NCI-H69 (cell line): ENCODE results near the gene FCHSD2.

Source experiments
- DNase-seq: peaks from one replicate; lab custom pipeline; 2025; lab: John Stamatoyannopoulos, UW

FCHSD2 gene

DNA sequence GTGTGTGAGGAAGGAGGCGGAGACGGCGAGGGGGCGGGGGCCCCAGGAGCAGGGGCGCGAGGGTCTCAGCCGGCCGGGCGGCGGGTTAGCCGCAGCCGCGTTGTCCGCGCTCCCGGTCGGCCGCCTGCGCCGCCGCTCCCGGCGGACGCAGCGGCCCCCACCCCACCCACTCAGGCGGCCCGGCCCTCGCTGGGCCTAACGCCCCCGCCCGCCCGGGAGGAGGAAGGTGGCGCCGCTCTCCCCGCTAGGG, at the start of gene FCHSD2:
Gene FCHSD2, minus strand, starts transcription at position 191 of the 250 bp plus-strand sequence. CDS start 441 bp downstream, outside the sequence.
- DNase-seq = no peak

DNA sequence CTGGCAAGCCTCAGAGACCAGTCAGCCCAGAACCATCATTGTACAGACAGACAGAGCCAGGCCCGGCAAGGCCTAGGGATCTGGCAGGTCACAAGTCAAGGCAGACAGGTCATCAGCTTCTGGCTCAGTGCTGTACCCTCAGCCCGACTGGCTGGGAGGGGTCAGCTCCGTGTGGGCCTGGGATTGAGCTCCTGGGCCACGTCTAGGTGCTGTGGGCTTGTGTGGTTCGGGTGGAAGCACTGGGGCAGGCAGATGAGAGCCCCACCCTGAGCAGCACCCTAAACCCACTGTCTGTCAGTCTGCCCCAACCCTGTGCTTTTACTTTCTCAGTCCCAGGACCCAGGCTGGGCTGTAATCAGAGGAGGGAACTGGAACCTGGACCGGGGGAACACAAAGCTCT, 49.0 kb upstream of the FCHSD2 start:
- no peak for DNase-seq

GRCh38 chr11:73190557-73190885, 48.4 kb upstream of the FCHSD2 start:
- no peak for DNase-seq

DNA sequence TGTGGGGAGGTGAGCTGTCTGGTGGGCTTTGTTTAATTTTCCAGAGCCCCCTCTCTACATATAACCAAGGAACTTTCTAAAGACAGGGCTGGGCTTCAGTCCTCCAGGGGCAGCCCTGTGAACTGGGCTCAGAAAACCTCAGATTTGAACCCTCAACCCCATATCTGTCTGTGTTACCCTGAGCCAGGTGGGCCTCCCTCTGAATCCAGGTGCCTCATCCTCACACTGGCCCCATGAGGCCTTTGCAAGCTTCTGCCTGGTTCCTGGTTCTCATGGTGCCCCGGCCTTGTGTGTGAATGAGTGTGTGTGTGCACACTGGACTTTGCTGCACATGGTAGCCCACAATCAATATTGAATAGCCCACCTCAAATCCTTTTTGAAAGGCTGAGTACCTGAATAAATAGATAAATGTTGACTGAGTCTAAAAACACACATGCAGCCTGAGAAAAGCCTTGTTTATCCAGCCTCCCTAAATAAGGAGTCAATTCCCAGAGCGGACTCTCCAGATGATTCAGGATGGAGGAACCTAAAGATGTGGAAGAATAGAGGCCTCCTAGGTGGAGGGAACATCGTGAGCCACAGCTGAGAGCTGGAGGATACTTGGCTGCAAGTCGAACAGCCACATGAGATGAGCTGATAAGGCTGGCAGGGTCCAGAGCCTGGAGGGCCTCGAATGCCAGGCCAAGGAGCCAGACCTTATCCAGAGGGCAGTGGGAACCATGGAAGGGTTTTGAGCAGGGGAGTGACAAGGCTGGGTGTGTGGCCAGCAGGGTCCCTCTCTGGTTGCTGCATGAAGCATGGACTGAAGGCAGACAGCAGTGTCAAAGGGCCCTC, 47.8 kb upstream of the FCHSD2 start:
- DNase-seq = no peak

DNA sequence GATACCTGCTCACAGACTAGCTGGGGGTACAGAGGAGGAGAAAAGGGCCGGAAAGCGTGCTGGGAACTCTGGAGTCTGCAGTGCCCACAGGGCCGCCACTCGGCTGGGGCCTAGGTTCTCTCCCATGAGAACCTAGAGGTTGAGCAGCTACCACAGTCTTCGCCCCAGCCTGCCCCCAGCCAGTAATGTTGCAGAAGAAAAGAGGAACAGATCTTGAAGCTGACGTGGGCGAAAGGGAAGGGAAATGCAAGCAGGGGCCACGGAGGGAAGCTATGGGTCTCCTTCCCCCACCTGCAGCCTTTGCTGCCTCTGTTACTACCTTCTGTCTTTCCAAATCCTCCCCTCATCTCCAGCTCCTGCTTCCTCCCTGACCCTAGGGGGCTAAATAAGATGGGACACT, 47.2 kb upstream of the FCHSD2 start:
- no peak for DNase-seq

GRCh38 chr11:73188301-73188700, 46.2 kb upstream of the FCHSD2 start:
- DNase-seq = no peak

GRCh38 chr11:73187854-73188253, 45.7 kb upstream of the FCHSD2 start:
- DNase-seq = no peak

DNA sequence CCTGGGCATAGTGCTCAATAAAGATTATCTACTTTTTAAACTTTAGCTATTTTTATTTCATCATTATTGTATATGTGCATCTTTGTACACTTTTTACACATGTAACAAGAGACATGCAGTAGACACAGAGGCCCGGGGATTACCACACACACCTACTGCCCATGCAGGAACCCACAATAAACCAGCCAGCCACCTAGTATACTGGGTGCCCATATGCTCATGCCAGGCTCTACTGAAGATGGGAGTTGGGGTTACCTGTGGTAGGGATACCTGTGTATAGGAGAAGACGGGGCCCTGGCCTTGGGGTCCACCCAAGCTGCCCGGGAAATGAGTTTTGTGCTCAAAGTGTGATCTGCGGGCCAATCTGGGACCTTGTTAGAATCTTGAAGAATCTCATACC, 44.8 kb upstream of the FCHSD2 start:
- no peak for DNase-seq

DNA sequence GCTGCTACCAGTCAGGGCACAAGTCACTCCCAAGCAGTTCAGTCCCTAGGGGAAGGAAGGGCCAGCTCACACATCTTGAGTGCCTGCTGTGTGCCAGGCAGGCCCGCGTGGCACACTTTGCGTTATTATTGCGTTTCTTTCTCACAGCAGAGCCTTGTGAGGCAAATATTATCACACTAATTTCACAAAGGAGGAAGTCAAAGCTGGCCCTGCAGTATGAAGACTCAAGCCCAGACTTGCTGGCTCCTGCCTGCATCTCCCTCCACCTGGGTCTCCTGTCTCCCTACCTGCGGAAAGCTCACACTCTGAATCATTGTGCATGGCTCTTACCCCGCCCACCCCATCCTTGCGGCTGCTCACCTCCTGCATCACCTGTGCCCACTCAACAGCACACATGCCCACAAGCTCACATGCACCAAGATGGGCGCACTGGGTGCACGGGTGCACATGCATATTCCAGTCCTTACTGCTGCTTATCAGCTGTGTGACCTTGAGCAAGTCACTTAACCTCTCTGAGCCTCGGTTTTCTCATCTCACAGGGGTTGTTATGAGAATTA, 44.3 kb upstream of the FCHSD2 start:
- DNase-seq = no peak

GRCh38 chr11:73185680-73186293, 43.7 kb upstream of the FCHSD2 start:
- no peak for DNase-seq

- DNase-seq = peak; percentile 79
Measured at GRCh38 chr11:73184953-73185671, 43.0 kb upstream of the FCHSD2 start.

GRCh38 chr11:73182824-73183321, 40.8 kb upstream of the FCHSD2 start:
- DNase-seq = no peak

DNA sequence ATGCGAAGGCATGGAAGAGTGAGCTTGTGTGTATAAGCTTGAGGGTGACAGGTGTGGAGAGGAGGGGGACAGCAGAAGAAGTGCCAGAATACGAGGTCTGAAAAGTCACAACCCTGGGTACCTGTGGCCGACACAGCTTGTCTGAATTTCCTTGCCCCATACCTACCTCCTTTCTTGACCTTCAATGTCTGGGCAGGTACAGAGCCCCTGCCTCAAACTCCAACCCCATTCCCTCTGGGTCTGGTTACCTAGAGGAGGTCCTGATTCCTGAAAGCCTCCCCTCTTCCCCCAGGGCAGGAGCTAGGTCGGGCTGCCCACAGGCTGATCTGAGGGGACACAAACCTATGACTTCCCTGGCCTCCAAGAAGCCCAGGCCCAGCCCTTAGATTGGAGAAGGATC, 36.6 kb upstream of the FCHSD2 start:
- DNase-seq = no peak

DNA sequence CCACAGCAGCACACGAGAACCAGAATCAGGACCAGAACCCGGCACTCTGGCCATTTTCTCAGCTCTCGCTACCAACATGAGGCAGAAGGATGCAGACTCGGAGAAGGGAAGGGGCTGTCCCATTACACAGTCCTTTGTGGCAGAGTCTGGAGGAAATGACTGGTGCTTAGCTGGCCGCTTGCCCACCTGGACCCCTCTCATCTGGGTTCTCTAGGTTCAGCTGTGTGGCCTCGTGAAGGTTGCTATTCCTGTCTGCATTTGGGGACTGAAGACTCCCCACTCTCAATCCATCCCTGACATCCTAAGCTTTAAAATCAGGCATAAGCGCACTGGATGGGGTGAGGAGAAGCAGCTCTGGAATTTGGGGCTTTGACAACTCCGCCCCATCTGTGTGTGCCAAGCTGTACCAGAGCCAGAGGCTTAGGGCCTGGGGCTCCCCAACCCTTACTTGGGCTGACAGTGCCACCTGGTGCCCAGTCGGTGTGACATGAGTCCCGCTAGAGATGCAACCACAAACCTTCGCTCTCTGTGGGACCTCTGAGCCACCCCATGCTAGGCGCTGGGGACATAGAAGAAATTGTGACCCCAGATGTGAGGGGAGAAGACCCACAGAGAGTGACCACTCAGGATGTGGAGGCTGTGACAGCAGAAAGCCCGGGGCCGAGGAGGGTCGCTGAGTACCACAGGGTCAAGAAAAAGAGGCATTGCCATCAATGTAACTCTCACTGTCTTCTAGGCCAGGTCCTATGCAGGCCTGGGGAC, 35.8 kb upstream of the FCHSD2 start:
- peak; percentile 78 for DNase-seq

DNA sequence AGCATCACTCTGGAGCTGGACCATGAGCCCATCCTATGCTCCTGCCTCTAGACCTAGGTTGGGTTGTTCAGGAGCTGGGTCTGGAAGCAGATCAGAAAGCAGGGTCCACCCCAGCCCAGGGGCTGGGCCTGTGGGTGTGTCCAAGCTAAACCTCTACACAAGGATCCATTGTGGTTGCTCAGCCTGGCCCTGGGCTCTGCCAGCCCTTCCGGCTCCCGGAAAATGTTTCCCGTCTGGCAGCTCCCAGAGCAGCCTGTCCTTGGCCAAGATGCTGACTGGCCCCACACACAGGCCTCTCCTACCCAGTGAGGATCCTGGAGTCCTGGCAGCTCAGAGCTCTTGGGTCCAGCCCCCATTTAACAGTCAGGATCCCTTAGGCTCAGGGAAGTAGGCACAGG, 35.3 kb upstream of the FCHSD2 start:
- no peak for DNase-seq

DNA sequence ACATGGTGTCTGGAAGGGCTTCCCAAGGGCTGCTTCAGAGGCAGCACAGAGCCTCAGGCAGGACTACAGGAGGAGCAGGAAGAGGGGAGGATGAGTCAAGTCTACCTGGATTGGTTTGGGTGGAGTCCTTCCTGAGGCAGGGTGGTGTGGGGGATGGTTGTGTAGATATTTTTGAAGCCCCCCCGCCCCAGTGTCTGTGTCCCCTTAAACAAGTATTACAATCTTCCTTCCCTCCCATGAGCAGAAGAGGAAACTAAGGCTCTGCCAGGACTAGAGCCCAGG, 34.7 kb upstream of the FCHSD2 start:
- no peak for DNase-seq

DNA sequence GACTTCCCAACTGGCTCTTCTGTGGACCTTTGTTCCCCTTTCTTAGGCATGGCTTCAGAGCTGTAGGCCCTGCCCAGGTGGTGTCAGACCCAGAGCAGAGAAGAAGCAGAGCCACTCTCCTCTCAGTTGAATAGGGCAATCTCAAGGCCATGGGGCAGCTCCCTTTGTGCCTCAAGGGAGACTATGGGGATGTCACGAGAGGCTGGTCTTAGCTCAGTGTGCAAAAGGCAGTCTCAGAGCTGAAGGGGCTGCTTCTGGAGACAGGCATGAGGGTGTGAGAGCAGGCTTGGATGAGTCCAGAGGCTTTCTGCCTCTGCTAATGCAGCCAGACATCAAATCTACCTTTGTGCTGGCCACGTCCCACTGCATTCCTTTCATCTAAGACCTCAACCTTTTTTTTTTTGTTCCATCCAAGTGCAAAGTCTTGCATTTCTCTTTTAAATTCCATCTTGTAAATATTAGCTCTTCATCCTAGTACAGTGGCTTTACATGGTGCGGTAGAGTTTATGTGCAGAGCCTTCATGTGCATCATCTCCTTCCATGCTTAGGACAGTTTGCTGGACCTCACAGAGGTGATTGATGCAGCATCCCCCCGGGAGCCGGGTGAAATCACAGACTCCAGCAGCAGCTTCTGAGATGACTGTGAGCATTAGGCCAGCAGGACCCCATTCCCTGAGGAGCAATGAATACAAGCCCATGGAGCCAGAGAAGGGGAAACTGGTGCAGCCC, 34.2 kb upstream of the FCHSD2 start:
- DNase-seq = no peak

GRCh38 chr11:73175551-73176144, 33.5 kb upstream of the FCHSD2 start:
- DNase-seq = no peak

GRCh38 chr11:73174495-73174791, 32.3 kb upstream of the FCHSD2 start:
- no peak for DNase-seq

DNA sequence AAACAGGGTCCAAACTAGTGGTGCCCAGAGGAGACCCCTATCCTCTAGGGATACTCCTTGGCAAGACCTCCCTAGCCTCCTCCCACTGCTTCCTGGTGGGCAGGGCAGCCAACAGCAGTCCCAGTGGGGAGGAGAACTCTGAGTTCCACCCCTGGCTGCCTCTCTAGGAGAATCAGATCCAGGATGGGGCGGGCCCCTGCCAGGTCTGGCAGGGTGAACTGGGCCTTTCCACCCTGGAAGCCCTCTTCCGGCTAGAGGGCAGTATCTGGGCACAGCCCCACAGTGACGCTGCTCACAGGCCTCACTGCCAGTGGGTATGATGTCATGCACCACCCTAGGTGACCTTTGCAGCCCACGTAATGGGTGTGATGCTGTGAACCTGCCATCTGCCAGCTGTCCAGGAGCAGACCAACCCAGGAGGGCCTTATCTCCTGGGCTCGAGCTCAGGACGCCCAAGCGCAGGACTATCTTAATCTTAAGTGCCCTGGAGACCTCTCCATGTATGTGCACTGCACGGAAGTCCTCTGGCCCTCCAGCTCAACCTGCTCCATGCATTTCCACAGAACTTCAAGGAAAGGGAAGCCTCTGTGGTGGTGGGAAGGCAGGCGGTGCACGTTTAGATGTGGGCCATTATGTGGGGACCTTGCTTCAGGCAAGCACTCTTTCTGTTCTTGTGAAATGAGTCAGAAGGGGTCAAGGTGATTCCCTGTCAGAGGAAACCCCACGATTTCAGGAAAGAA, 31.8 kb upstream of the FCHSD2 start:
- DNase-seq = no peak
